ENCODE results near the gene TRAF3.
A peak's percentile ranks its signal among the peaks of the same experiment; 100 is the strongest.
"Not testable (repeated sequence)": the region's sequence is repeated elsewhere in the genome, so short reads cannot be mapped to it uniquely, and the experiment has no call there.

TRAF3 gene

DNA sequence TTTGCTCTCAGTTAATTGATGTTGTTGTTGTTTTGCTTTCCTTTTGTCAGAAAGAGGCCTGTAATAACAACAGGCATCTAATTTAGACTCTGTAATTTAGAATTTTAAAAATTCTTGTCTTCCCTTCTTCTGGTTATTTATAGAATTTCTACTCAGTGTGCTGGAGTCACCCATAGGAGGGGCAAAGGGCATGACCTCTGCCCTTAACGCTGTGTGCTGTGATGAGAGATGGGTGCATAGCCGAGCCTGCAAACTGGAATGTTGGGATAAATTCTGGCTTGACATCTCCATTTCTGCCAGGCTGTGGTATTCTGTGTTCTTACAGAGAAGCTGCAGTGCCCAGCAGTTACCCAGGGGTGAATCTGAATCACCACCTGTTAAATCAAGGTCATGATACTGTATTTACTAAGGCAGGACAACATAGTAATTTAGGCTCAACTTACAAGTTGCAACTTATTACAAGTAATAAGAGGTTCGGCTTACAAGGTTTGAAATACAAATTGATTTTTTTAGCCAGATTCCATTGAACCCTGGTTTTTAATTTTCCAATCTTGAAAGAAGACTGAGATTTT lies 53.3 kb downstream of the TRAF3 start:
- Histone ChIP-seq H3K4me3 (no peak overlapping the region), H3K27me3 (no peaks in the 10 kb centered on the region), H4K20me1 (peaks cover 43 to 99% (median 69%) of the 10 kb centered on the region in 11 experiments; a peak in 21 of 22 replicates), H3K9me3 (replicated peaks in 1 of 11) (no peaks in the 10 kb centered on the region), H3K9ac (no peak overlapping the region), H3K4me2 (no peak overlapping the region), H3K36me3 (peaks cover 29 to 84% (median 60%) of the 10 kb centered on the region in 11 experiments), H3K27ac (no peak overlapping the region), H3K4me1 (peaks cover 0 to 7% (median under 1%) of the 10 kb centered on the region in 10 experiments; a peak in 9 of 20 replicates)
- TF ChIP-seq Cebpa-rat (IDR thresholded peaks at IDR 0.05), result no peak

DNA sequence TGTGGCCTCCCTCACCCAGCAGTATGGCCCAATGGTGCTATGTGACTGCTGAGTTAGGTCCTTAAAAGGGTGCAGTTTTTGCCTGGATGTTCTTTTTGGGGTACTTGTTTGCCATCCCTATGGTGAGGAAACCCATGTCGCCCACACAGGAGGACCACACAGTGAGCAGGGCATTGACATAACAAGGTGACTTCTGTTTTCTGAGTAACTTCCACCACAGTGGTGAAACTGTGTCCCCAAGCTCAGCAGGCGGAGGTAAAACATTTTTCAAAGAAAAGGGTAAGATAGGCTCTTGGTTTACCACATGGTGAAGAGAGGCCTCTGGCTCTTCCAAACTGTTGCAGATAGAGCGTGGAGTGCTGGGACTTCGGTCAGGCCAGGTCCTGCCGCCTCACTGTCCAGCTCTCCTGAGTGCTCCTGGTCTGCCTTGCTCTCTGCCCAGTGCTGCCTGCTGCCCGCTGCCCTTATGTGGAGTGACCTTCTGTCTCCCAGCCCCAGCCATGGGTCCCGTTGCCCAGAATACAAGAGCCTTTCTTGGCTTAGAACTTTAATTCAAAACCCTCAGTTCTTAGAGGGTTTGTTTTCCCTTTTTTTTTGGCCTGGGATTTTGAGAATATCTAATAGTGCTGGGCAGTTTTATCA lies 54.0 kb downstream of the TRAF3 start:
- no peak overlapping the region for H3K27ac ChIP-seq
- no peaks in the 10 kb centered on the region for H3K9me3 ChIP-seq (replicated peaks in 1 of 11)
- H3K27me3 ChIP-seq, result no peaks in the 10 kb centered on the region
- H3K4me1 ChIP-seq, result no peaks in the 10 kb centered on the region; a peak in 1 of 20 replicates
- peaks cover 36 to 99% (median 68%) of the 10 kb centered on the region in 11 experiments; a peak in 21 of 22 replicates for H4K20me1 ChIP-seq
- H3K4me3 ChIP-seq, result no peak overlapping the region
- no peak overlapping the region for H3K4me2 ChIP-seq
- no peak overlapping the region; a peak in 1 of 22 replicates for H3K9ac ChIP-seq
- no peak for TF ChIP-seq Cebpa-rat (IDR thresholded peaks at IDR 0.05)
- peaks cover 26 to 84% (median 62%) of the 10 kb centered on the region in 11 experiments for H3K36me3 ChIP-seq

DNA sequence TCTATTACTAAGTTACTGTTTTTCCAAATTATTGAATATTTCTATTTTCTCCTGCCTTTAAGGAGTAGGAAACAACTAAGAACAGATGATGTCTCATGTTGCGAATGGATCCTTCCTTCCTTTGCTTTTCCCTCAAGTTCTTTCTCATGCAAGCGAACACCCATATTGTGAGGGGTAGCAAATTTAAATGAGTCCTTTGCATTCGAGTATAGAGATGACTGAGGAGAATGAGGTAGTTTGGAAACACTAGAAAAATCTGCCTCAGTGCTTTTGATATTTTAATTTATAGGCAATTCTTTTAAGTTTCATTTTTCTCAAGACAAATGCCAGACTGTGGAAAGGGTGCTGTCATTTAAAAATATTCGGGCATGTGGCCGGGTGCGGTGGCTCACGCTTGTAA lies 56.1 kb downstream of the TRAF3 start:
- no peak overlapping the region for H3K4me2 ChIP-seq
- no peaks in the 10 kb centered on the region for H3K27me3 ChIP-seq
- H3K36me3 ChIP-seq, result peaks cover 30 to 86% (median 60%) of the 10 kb centered on the region in 11 experiments
- no peak for TF ChIP-seq Cebpa-rat (IDR thresholded peaks at IDR 0.05)
- no peak overlapping the region for H3K27ac ChIP-seq
- H3K9ac ChIP-seq, result no peak overlapping the region
- H3K4me1 ChIP-seq, result no peaks in the 10 kb centered on the region
- no peaks in the 10 kb centered on the region for H3K9me3 ChIP-seq (replicated peaks in 1 of 11)
- no peak overlapping the region for H3K4me3 ChIP-seq
- peaks cover 17 to 99% (median 56%) of the 10 kb centered on the region in 11 experiments; a peak in 21 of 22 replicates for H4K20me1 ChIP-seq

DNA sequence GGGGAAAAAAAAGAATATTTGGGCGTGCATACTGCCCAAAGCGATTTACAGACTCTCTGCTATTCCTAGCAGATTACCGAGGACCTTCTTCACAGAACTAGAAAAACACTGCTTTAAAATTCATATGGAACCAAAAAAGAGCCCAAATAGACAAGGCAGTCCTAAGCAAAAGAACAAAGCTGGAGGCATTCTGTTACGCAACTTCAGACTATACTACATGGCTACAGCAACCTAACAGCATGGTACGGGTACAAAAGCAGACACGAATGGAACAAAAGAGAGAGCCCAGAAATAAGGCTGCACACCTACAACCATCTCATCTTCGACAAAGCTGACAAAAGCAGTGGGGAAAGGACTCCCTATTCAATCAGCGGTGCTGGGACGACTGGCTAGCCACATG lies 56.7 kb downstream of the TRAF3 start:
- peak in 2 of 11 experiments; percentile 21 to 58; a peak in 3 of 22 replicates for TF ChIP-seq Cebpa-rat (IDR thresholded peaks at IDR 0.05)
- H3K27me3 ChIP-seq, result no peaks in the 10 kb centered on the region
- no peaks in the 10 kb centered on the region for H3K4me1 ChIP-seq
- peaks cover 14 to 99% (median 52%) of the 10 kb centered on the region in 11 experiments; a peak in 21 of 22 replicates for H4K20me1 ChIP-seq
- no peaks in the 10 kb centered on the region for H3K9me3 ChIP-seq (replicated peaks in 1 of 11)
- H3K27ac ChIP-seq, result no peak overlapping the region
- no peak overlapping the region for H3K4me3 ChIP-seq
- peaks cover 30 to 91% (median 61%) of the 10 kb centered on the region in 11 experiments for H3K36me3 ChIP-seq
- no peak overlapping the region for H3K4me2 ChIP-seq
- no peak overlapping the region for H3K9ac ChIP-seq

GRCh38 chr14:102835959-102836358 lies 58.7 kb downstream of the TRAF3 start:
- H3K4me1 ChIP-seq, result peaks cover 0 to 12% (median 1%) of the 10 kb centered on the region in 10 experiments; a peak in 8 of 20 replicates
- H3K4me3 ChIP-seq, result no peak overlapping the region
- H4K20me1 ChIP-seq, result peaks cover 0 to 99% (median 33%) of the 10 kb centered on the region in 11 experiments; a peak in 20 of 22 replicates
- H3K9ac ChIP-seq, result no peak overlapping the region
- TF ChIP-seq Cebpa-rat (IDR thresholded peaks at IDR 0.05), result no peak
- no peaks in the 10 kb centered on the region for H3K9me3 ChIP-seq (replicated peaks in 1 of 11)
- H3K4me2 ChIP-seq, result no peak overlapping the region
- H3K27me3 ChIP-seq, result no peaks in the 10 kb centered on the region
- H3K36me3 ChIP-seq, result peaks cover 28 to 81% (median 54%) of the 10 kb centered on the region in 11 experiments
- no peak overlapping the region for H3K27ac ChIP-seq

- H3K4me2 ChIP-seq; H3K9me3 ChIP-seq (replicated peaks in 1 of 11); H3K27ac ChIP-seq; H3K27me3 ChIP-seq; H3K4me3 ChIP-seq; H3K9ac ChIP-seq: not testable (repeated sequence)
- H4K20me1 ChIP-seq, result peaks cover 0 to 97% (median 26%) of the 10 kb centered on the region in 11 experiments; a peak in 18 of 22 replicates
- peaks cover 19 to 71% (median 48%) of the 10 kb centered on the region in 11 experiments for H3K36me3 ChIP-seq
- H3K4me1 ChIP-seq, result peaks cover 0 to 18% (median 4%) of the 10 kb centered on the region in 10 experiments; a peak in 9 of 20 replicates
Measured at GRCh38 chr14:102837120-102837519, 59.9 kb downstream of the TRAF3 start.

GRCh38 chr14:102838501-102838900 lies 61.3 kb downstream of the TRAF3 start:
- Histone ChIP-seq H3K9me3 (replicated peaks in 1 of 11) (no peaks in the 10 kb centered on the region), H3K27me3 (no peaks in the 10 kb centered on the region), H3K9ac (no peak overlapping the region), H4K20me1 (peaks cover 0 to 97% (median 26%) of the 10 kb centered on the region in 11 experiments; a peak in 17 of 22 replicates), H3K4me2 (no peak overlapping the region), H3K4me3 (no peak overlapping the region), H3K27ac (no peak overlapping the region), H3K36me3 (peaks cover 11 to 60% (median 35%) of the 10 kb centered on the region in 11 experiments), H3K4me1 (peaks cover 0 to 18% (median 4%) of the 10 kb centered on the region in 10 experiments; a peak in 9 of 20 replicates)
- no peak for TF ChIP-seq Cebpa-rat (IDR thresholded peaks at IDR 0.05)

DNA sequence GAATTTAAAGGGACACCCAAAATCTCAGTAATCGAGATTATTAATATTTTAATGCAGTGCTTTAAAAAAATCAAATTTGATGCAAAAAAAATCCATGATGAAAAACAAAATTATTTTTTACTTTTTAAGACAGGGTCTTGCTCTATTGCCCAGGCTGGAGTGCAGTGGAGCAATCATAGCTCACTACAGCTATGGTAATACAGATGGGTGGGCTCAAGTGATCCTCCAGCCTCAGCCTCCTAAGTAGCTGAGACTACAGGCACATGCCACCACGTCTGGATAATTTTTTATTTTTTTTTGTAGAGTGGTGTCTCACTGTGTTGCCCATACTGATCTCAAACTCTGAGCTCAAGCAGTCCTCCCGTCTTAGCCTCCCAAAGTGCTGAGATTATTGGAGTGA lies 62.9 kb downstream of the TRAF3 start:
- peak overlapping the region in 2 of 11 experiments; percentile 42 to 57; a peak in 3 of 22 replicates for H3K4me2 ChIP-seq
- no peaks in the 10 kb centered on the region for H3K9me3 ChIP-seq (replicated peaks in 1 of 11)
- no peak for TF ChIP-seq Cebpa-rat (IDR thresholded peaks at IDR 0.05)
- H3K36me3 ChIP-seq, result peaks cover 4 to 55% (median 22%) of the 10 kb centered on the region in 11 experiments; a peak in 20 of 22 replicates
- H3K27ac ChIP-seq, result peak overlapping the region in 1 of 11 experiments; percentile 17; a peak in 1 of 22 replicates
- H4K20me1 ChIP-seq, result peaks cover 0 to 97% (median 26%) of the 10 kb centered on the region in 11 experiments; a peak in 17 of 22 replicates
- no peak overlapping the region for H3K9ac ChIP-seq
- H3K27me3 ChIP-seq, result no peaks in the 10 kb centered on the region
- H3K4me1 ChIP-seq, result peaks cover 0 to 18% (median 4%) of the 10 kb centered on the region in 10 experiments; a peak in 9 of 20 replicates
- no peak overlapping the region for H3K4me3 ChIP-seq
